Stomach (tissue), 4 donors: Measurements from ENCODE around the gene RBM10.
A peak's percentile ranks its signal among the peaks of the same experiment; 100 is the strongest.

Source experiments
- CTCF ChIP-seq, 7 experiments: fragments of 450-650 bp in 4 of 7; fragments of 200-600 bp in 3 of 7; sonication (generic) in 3 of 7; IDR thresholded peaks; one replicate each; pipeline ENCODE4 v1.5.1; 2016 to 2019; ENCODE audit warnings: antibody characterized with exemption in 7 of 7, control low read depth in 2 of 7, mild to moderate bottlenecking in 1 of 7
- EP300 ChIP-seq: sonication (generic); formaldehyde crosslinking; IDR thresholded peaks from one replicate; pipeline ENCODE4 v1.6.1; 2017; ENCODE audit warnings: antibody characterized with exemption
- POLR2AphosphoS5 ChIP-seq, 3 donors: sonication (generic); formaldehyde crosslinking; IDR thresholded peaks; one replicate each; pipeline ENCODE4 v1.6.1; 2016; ENCODE audit warnings: antibody characterized with exemption in 3 of 3

- TF ChIP-seq CTCF (IDR thresholded peaks at IDR 0.05): no peak
- TF ChIP-seq EP300: no peak
- TF ChIP-seq POLR2AphosphoS5 (IDR thresholded peaks at IDR 0.05): peak; percentile 46 to 70 (median 65)
These were observed 45.6 kb downstream of the RBM10 start for GRCh38 chrX:47190445-47191269.
